RWPE1 (cell line): ENCODE data around the gene SYCN.
A peak's percentile ranks its signal among the peaks of the same experiment; 100 is the strongest.

Source experiments
- CTCF ChIA-PET: fragments of 350-600 bp; sonication (Branson Sonifier 250); formaldehyde crosslinking; extraction: SDS; loops from one replicate; lab custom pipeline; 2021; lab: Yijun Ruan, JAX
- POLR2A ChIA-PET: fragments of 400-600 bp; formaldehyde crosslinking; extraction: SDS; loops from one replicate; lab custom pipeline; 2020; ENCODE audit warnings: antibody characterized with exemption; ENCODE audit not compliant: low non-redundant PET; lab: Yijun Ruan, JAX
- DNase-seq: peaks from one replicate; pipeline ENCODE4 v3.0.0; 2012; ENCODE audit warnings: low spot score
- H3K27ac ChIP-seq: fragments of 450-650 bp; 2 replicates; pipeline ENCODE4 v1.5.1; 2017
- CTCF ChIP-seq: fragments of 450-650 bp; conservative IDR thresholded peaks from 2 replicates; pipeline ENCODE4 v1.5.1; 2017; ENCODE audit warnings: low read depth, mild to moderate bottlenecking

SYCN gene

GRCh38 chr19:39157997-39158389 is 46.1 kb downstream of the SYCN start:
- CTCF ChIA-PET: no interaction called here
- POLR2A ChIA-PET: no interaction called here

GRCh38 chr19:39157275-39157996 is 46.6 kb downstream of the SYCN start:
- POLR2A ChIA-PET: no interaction called here
- CTCF ChIA-PET: no interaction called here
- H3K27ac ChIP-seq: peak overlapping the region; percentile 61
- TF ChIP-seq CTCF: no peak
- DNase-seq: no peak

More at GRCh38 chr19:39157997-39158389, 46.1 kb downstream of the SYCN start:
- no peak for DNase-seq
- H3K27ac ChIP-seq: peak overlapping the region; percentile 61
- no peak for TF ChIP-seq CTCF

GRCh38 chr19:39156326-39157230 is 47.5 kb downstream of the SYCN start:
- ChIA-PET CTCF (interaction anchor here (1.1 kb wide), 1 partner anchor 35 kb away, joined by 4 read pairs; no protein-coding TSS in a partner anchor), POLR2A (no interaction called here)
- H3K27ac ChIP-seq: peak overlapping the region; percentile 61
- no peak for DNase-seq
- no peak for TF ChIP-seq CTCF

- ChIA-PET POLR2A (no interaction called here), CTCF (interaction anchor here (1.1 kb wide), 1 partner anchor 34 kb away, joined by 4 read pairs; no protein-coding TSS in a partner anchor)
Measured at GRCh38 chr19:39155741-39156140, 48.3 kb downstream of the SYCN start.

GRCh38 chr19:39155114-39155700 is 48.9 kb downstream of the SYCN start:
- H3K27ac ChIP-seq: peak overlapping the region; percentile 61
- DNase-seq: no peak
- ChIA-PET POLR2A (no interaction called here), CTCF (interaction anchor here (0.6 kb wide), 2 partner anchors 250 to 1843 kb away, joined by 3 to 4 read pairs; no protein-coding TSS in a partner anchor)
- no peak for TF ChIP-seq CTCF

More at GRCh38 chr19:39155741-39156140, 48.3 kb downstream of the SYCN start:
- DNase-seq: no peak
- H3K27ac ChIP-seq: peak overlapping the region; percentile 61
- TF ChIP-seq CTCF: no peak

GRCh38 chr19:39154629-39155100 is 49.4 kb downstream of the SYCN start:
- ChIA-PET POLR2A (no interaction called here), CTCF (interaction anchor here (0.6 to 0.7 kb wide), 3 partner anchors 194 to 1844 kb away, joined by 3 to 4 read pairs (median 3); no protein-coding TSS in a partner anchor)
- peak overlapping the region; percentile 61 for H3K27ac ChIP-seq
- peak; percentile 74 for DNase-seq
- TF ChIP-seq CTCF: no peak
